ENCODE results near the gene RAB37.
A peak's percentile ranks its signal among the peaks of the same experiment; 100 is the strongest.

Gene RAB37

GRCh38 chr17:74764751-74765286, 27.8 kb downstream of the RAB37 start:
- no peak for DNase-seq

- no peak for DNase-seq
Measured at GRCh38 chr17:74766413-74766812, 29.4 kb downstream of the RAB37 start.

- no peak for DNase-seq
Measured at GRCh38 chr17:74767111-74767516, 30.1 kb downstream of the RAB37 start.

- DNase-seq = no peak
Measured at GRCh38 chr17:74768069-74768762, 31.2 kb downstream of the RAB37 start.

GRCh38 chr17:74768763-74769114, 31.7 kb downstream of the RAB37 start:
- no peak for DNase-seq

GRCh38 chr17:74769266-74769855, 32.3 kb downstream of the RAB37 start:
- no peak for DNase-seq

GRCh38 chr17:74769856-74770497, 32.9 kb downstream of the RAB37 start:
- no peak for DNase-seq

GRCh38 chr17:74770498-74771318, 33.7 kb downstream of the RAB37 start:
- DNase-seq = no peak

- no peak for DNase-seq
Measured at GRCh38 chr17:74771319-74771914, 34.4 kb downstream of the RAB37 start.

GRCh38 chr17:74772053-74772452, 35.0 kb downstream of the RAB37 start:
- no peak for DNase-seq

GRCh38 chr17:74773414-74773813, 36.4 kb downstream of the RAB37 start:
- no peak for DNase-seq

GRCh38 chr17:74773871-74774286, 36.8 kb downstream of the RAB37 start:
- no peak for DNase-seq

- DNase-seq = no peak
Measured at GRCh38 chr17:74775409-74776043, 38.5 kb downstream of the RAB37 start.

GRCh38 chr17:74776044-74776962, 39.2 kb downstream of the RAB37 start, which contains the start of gene NAT9:
TSS of gene NAT9 (minus strand) at chr17:74776345. CDS start at chr17:74775698, 647 bp downstream.
- peak; percentile 99 for DNase-seq

GRCh38 chr17:74776990-74777389, 39.9 kb downstream of the RAB37 start:
- no peak for DNase-seq

GRCh38 chr17:74777901-74778515, 41.0 kb downstream of the RAB37 start:
- no peak for DNase-seq

- no peak for DNase-seq
Measured at GRCh38 chr17:74778960-74779359, 41.9 kb downstream of the RAB37 start.

- DNase-seq = no peak
Measured at GRCh38 chr17:74779501-74779900, 42.4 kb downstream of the RAB37 start.

GRCh38 chr17:74779948-74780400, 42.9 kb downstream of the RAB37 start:
- DNase-seq = no peak

GRCh38 chr17:74780443-74781238, 43.6 kb downstream of the RAB37 start:
- DNase-seq = no peak

Data from NCI-H774 (cell line).